ENCODE data around the gene MRPS27. TPM values are rescaled to one million over a fixed set of nuclear protein-coding genes. Genes with fewer than 3 reads are reported as not detected.
A peak's percentile ranks its signal among the peaks of the same experiment; 100 is the strongest.

MRPS27 gene
- total RNA-seq, 4 donors from 2014 or later = 48.7 to 63.7 (median 51.9) TPM

DNA sequence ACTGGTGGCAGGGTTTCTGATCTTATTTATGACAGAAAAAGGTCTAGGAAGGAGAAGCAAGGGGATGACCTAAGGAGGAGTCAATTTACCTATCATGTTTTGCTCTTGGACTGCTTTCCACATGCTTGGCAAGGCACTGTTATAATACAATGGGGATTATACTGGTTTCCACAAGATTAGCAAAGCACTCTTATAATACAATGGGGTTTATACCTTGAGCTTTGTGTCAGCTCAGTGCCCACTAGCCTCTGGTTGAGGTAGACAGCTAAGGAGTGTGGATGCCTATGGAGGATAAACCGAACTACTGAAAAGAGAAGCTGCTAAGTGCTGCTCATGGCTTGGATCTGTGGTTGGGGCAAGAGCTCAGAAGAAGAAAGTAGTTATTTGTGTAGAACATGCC is 68.7 kb downstream of the MRPS27 start:
- H3K4me1 ChIP-seq = peaks cover 30% of the 10 kb centered on the region
- H3K27ac ChIP-seq = no peak overlapping the region
- no peaks in the 10 kb centered on the region for H3K27me3 ChIP-seq
- no peaks in the 10 kb centered on the region for H3K9me3 ChIP-seq
- WGBS = 94% methylated on average over 1 of the region's 1 CpG
- DNase-seq (ENCODE audit: low spot score in 2 of 2) = no peak
- TF ChIP-seq, protein P1, sequence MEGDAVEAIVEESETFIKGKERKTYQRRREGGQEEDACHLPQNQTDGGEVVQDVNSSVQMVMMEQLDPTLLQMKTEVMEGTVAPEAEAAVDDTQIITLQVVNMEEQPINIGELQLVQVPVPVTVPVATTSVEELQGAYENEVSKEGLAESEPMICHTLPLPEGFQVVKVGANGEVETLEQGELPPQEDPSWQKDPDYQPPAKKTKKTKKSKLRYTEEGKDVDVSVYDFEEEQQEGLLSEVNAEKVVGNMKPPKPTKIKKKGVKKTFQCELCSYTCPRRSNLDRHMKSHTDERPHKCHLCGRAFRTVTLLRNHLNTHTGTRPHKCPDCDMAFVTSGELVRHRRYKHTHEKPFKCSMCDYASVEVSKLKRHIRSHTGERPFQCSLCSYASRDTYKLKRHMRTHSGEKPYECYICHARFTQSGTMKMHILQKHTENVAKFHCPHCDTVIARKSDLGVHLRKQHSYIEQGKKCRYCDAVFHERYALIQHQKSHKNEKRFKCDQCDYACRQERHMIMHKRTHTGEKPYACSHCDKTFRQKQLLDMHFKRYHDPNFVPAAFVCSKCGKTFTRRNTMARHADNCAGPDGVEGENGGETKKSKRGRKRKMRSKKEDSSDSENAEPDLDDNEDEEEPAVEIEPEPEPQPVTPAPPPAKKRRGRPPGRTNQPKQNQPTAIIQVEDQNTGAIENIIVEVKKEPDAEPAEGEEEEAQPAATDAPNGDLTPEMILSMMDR (IDR thresholded peaks at IDR 0.05) = no peak
- no peak for TF ChIP-seq EP300 (IDR thresholded peaks at IDR 0.05)
- no peak for TF ChIP-seq POLR2A (IDR thresholded peaks at IDR 0.05)
- no peak for TF ChIP-seq POLR2AphosphoS5 (IDR thresholded peaks at IDR 0.05)
- no peak overlapping the region for H3K4me3 ChIP-seq
- H3K36me3 ChIP-seq = no peaks in the 10 kb centered on the region

DNA sequence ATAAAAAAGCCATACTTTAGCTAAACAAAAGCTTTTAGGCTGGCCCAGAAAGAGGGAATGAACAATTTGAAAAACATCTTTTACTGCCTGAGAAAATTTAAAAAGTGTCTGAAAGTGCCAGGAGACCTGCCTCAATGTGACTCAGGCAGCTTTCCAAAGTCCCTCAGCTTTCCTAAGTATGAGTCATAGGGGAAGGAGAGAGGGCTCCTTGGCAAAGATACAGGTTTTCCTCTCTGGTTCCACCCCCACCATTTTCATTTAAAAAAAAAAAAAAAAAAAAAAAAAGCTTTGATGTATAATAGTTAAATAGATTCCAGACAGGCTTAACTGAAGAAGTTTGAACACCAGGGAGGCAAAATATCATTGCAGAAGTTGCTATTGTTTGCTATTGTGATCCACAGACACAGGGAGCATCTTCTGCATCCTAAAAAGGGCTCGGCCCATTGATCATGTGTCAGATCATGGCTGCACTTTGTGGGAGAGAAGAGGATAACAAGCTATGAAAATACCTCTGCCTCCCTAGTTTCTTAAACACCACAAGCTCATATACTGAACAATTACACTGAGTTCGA is 71.5 kb downstream of the MRPS27 start:
- Histone ChIP-seq H3K27ac (peak overlapping the region; percentile 20), H3K36me3 (no peaks in the 10 kb centered on the region), H3K4me3 (no peak overlapping the region), H3K27me3 (no peaks in the 10 kb centered on the region), H3K9me3 (no peaks in the 10 kb centered on the region), H3K4me1 (peaks cover 35% of the 10 kb centered on the region)
- DNase-seq (ENCODE audit: low spot score in 2 of 2) = peak in 1 of 2 donors; percentile 65
- 65% methylated on average over 2 of the region's 2 CpGs for WGBS
- TF ChIP-seq, protein P1 (IDR thresholded peaks at IDR 0.05) = no peak
- TF ChIP-seq EP300 (IDR thresholded peaks at IDR 0.05) (no peak), POLR2A (IDR thresholded peaks at IDR 0.05) (no peak), POLR2AphosphoS5 (IDR thresholded peaks at IDR 0.05) (no peak)

DNA sequence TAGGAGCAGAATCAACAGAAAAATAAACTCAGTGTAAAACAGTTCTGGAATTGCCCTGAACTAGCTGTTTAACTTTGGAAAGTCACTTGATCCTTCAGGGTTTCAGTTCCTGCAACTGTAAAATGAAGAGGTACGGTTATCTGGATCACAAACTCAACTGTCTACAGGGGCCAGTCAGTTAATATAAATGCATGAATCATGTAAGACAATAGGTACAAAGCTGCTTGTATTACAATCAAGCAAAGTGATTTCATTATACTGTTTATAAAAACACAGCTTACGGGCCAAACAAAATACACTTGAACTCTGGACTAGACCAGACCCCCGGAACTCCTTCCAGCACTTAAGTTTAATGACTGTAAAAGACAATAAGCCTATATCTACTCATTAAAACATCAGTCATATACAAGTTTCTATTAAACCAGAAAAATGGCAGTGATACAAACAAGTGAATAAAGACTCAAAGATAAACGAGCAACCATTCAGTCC is 73.0 kb downstream of the MRPS27 start:
- H3K4me1 ChIP-seq = peaks cover 27% of the 10 kb centered on the region
- no peaks in the 10 kb centered on the region for H3K27me3 ChIP-seq
- no peak overlapping the region for H3K4me3 ChIP-seq
- H3K9me3 ChIP-seq = no peaks in the 10 kb centered on the region
- no peaks in the 10 kb centered on the region for H3K36me3 ChIP-seq
- no peak for DNase-seq (ENCODE audit: low spot score in 2 of 2)
- TF ChIP-seq, protein P1 (IDR thresholded peaks at IDR 0.05) = no peak
- TF ChIP-seq POLR2AphosphoS5 (IDR thresholded peaks at IDR 0.05) = no peak
- no peak for TF ChIP-seq POLR2A (IDR thresholded peaks at IDR 0.05)
- no peak for TF ChIP-seq EP300 (IDR thresholded peaks at IDR 0.05)
- 60% methylated on average over 4 of the region's 4 CpGs for WGBS
- no peak overlapping the region for H3K27ac ChIP-seq

DNA sequence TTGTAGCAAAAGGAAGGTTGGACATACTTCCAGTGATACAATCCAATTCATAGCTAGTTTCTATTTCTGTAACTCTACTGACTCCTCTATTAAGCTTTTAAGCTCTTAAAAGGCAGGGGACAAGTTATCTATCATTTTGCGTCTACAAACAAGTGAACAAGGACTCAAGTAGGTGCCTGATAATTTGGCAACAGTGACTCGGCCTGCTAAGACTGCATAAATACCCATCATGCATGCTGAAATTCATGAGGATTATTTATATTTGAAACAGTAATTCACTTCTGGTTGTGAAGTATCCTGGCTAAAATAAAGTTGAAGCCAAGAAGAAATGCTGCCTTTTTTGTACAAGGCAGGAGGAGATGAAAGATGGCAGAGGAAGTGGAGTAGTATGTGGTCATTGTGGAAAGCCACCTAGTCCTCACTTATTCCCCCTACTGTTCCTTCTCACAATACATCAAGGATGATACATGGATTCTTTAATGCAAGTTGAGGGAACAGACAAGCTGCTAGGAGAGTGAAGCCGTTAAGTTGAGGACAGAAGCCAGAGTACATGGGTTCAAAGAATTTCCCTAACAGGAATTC is 74.0 kb downstream of the MRPS27 start:
- H3K27me3 ChIP-seq = no peaks in the 10 kb centered on the region
- TF ChIP-seq POLR2A (IDR thresholded peaks at IDR 0.05) (no peak), EP300 (IDR thresholded peaks at IDR 0.05) (no peak), POLR2AphosphoS5 (IDR thresholded peaks at IDR 0.05) (no peak)
- TF ChIP-seq, protein P1 (IDR thresholded peaks at IDR 0.05) = no peak
- H3K4me3 ChIP-seq = no peak overlapping the region
- peaks cover 27% of the 10 kb centered on the region for H3K4me1 ChIP-seq
- WGBS = 66% methylated on average over 3 of the region's 3 CpGs
- no peaks in the 10 kb centered on the region for H3K9me3 ChIP-seq
- DNase-seq (ENCODE audit: low spot score in 2 of 2) = no peak
- H3K36me3 ChIP-seq = no peaks in the 10 kb centered on the region
- H3K27ac ChIP-seq = no peak overlapping the region

DNA sequence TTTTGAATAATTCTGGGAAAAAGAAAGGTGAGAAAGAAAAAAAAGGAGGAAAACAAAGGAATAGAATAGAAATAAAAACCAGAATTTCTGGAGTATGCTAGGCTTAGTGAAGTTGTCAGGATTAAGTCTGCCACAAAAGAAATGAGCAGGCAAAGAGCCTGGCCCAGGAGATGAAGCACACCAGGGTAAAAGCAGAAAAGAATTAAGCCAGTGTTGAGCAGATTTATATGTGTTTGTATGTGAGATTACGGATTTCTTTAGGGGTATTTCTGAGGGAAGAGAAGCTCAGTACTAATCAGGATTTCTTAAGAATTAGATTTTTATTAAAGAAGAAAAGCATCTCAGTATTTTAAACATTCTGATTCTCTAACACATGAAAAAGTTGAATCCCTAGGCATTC is 74.5 kb downstream of the MRPS27 start:
- H3K36me3 ChIP-seq = no peaks in the 10 kb centered on the region
- H3K27me3 ChIP-seq = no peaks in the 10 kb centered on the region
- WGBS = 90% methylated on average over 1 of the region's 1 CpG
- H3K4me1 ChIP-seq = peaks cover 27% of the 10 kb centered on the region
- H3K9me3 ChIP-seq = no peaks in the 10 kb centered on the region
- DNase-seq (ENCODE audit: low spot score in 2 of 2) = no peak
- no peak for TF ChIP-seq EP300 (IDR thresholded peaks at IDR 0.05)
- TF ChIP-seq, protein P1 (IDR thresholded peaks at IDR 0.05) = no peak
- no peak for TF ChIP-seq POLR2A (IDR thresholded peaks at IDR 0.05)
- TF ChIP-seq POLR2AphosphoS5 (IDR thresholded peaks at IDR 0.05) = no peak
- H3K4me3 ChIP-seq = no peak overlapping the region
- no peak overlapping the region for H3K27ac ChIP-seq
